Bronchial epithelial cell (primary cell): ENCODE results near the gene NR2F6. TPM values are rescaled to one million over a fixed set of nuclear protein-coding genes. Genes with fewer than 3 reads are reported as not detected.

ENCODE experiments used
- DNase-seq: peaks from one replicate; pipeline ENCODE4 v3.0.0-alpha.2; 2010; ENCODE audit warnings: low read depth
- FAIRE-seq: peaks from 2 replicates; lab custom pipeline; 2011; peaks lifted over from hg19 to GRCh38; lab: Jason Lieb, UNC
- H3K27me3 ChIP-seq: 2 replicates; pipeline ENCODE4 v1.5.1; 2011; ENCODE audit warnings: low read length; ENCODE audit not compliant: control insufficient read depth, insufficient read depth
- H3K36me3 ChIP-seq: 2 replicates; pipeline ENCODE4 v1.5.1; 2011; ENCODE audit warnings: low read length; ENCODE audit not compliant: control insufficient read depth, insufficient read depth
- H3K4me3 ChIP-seq: 2 replicates; pipeline ENCODE4 v1.5.1; 2011; ENCODE audit warnings: mild to moderate bottlenecking, low read depth, low read length, control low read depth
- total RNA-seq: library from RNA; depleted of rRNA; stranded (reverse); fragments of >200 nt; gene quantifications from 2 replicates; pipeline ENCODE4 v1.2.1, GENCODE V29; 2014
- TF ChIP-seq, protein P1 (sequence below): IDR thresholded peaks from 2 replicates; pipeline ENCODE4 v1.5.1; 2011; ENCODE audit warnings: mild to moderate bottlenecking, moderate library complexity, low read length, control low read depth, inconsistent platforms; ENCODE audit not compliant: insufficient read depth, severe bottlenecking

The NR2F6 gene
- total RNA-seq, 1 donor from 2014 or later = 124 TPM

DNA sequence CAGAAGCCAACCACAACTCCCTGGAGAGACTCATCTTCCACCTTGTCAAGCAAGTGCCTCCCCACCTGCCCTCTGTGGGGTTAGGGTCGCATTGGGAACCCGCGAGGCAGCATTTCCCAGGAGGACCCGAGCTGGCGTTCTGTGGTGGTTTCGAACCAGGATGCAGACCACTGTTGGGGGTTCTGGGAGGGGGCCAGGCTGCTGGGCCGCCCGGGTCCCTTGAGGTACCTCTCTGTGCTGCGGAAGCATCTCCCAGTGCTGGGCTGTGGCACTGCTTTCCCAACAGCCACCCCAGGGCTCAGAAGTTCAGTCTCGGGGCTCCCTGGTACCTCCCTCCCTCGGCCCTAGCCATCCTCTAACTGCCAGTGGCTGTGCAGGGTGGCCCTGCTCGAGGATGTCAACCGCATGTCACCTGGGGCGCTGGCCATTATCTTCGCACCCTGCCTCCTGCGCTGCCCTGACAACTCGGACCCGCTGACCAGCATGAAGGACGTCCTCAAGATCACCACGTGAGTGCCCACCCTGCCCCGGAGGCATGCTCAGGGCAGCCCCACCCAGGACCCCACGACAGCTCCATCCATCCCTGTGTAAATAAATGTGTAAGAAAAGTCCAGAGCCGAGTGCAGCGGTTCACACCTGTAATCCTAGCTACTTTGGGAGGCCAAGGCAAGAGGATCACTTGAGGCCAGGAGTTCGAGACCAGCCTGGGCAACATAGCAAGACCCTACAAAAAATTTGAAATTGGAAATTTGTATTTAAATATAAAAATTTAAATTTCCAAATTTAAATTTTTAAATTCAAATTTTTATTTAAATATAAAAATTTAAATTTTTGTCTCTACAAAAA lies 38.8 kb downstream of the NR2F6 start:
- DNase-seq (no peak), FAIRE-seq (no peak)
- no peaks in the 10 kb centered on the region for H3K27me3 ChIP-seq
- peaks cover 23% of the 10 kb centered on the region for H3K36me3 ChIP-seq
- no peak overlapping the region for H3K4me3 ChIP-seq
- TF ChIP-seq, protein P1, sequence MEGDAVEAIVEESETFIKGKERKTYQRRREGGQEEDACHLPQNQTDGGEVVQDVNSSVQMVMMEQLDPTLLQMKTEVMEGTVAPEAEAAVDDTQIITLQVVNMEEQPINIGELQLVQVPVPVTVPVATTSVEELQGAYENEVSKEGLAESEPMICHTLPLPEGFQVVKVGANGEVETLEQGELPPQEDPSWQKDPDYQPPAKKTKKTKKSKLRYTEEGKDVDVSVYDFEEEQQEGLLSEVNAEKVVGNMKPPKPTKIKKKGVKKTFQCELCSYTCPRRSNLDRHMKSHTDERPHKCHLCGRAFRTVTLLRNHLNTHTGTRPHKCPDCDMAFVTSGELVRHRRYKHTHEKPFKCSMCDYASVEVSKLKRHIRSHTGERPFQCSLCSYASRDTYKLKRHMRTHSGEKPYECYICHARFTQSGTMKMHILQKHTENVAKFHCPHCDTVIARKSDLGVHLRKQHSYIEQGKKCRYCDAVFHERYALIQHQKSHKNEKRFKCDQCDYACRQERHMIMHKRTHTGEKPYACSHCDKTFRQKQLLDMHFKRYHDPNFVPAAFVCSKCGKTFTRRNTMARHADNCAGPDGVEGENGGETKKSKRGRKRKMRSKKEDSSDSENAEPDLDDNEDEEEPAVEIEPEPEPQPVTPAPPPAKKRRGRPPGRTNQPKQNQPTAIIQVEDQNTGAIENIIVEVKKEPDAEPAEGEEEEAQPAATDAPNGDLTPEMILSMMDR = no peak

DNA sequence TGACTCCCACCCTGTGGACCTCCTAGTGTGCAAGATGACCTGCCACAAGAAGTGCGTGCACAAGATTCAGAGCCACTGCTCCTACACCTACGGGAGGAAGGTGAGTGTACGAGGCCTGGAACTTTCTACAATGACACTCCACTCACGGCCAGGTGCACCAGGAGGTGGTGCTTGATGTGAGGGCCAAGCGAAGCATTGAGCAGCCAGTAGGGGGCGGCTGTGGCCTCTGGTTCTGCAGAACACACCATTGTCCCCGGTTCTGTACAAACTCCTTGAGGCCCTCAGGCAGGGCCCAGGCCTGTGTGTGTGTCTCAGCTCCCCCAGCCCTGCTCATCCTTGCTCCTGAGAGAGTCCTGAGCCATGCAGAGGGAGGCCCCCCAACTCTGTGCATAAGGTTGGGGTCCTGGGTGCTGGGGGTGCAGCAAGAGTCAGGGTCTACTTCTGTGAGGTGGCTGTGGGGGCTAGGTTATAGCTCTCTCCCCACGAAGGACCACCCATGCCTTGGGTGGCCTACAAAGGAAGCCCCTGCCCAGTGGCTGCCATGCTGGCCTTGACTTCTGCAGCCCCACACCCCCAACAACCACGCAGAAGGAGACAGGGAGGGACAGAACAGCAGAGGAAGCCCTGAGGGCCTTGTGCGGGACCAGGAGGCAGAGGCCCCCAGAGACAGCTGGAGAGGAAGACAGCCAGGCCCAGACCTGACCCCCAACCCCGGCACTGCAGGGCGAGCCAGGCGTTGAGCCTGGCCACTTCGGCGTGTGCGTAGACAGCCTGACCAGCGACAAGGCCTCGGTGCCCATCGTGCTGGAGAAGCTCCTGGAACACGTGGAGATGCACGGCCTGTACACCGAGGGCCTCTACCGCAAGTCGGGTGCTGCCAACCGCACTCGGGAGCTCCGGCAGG lies 40.2 kb downstream of the NR2F6 start:
- peaks cover 28% of the 10 kb centered on the region for H3K36me3 ChIP-seq
- TF ChIP-seq, protein P1 = peak; percentile 87
- peak; percentile 35 for DNase-seq
- FAIRE-seq = no peak
- no peaks in the 10 kb centered on the region for H3K27me3 ChIP-seq
- H3K4me3 ChIP-seq = no peak overlapping the region

DNA sequence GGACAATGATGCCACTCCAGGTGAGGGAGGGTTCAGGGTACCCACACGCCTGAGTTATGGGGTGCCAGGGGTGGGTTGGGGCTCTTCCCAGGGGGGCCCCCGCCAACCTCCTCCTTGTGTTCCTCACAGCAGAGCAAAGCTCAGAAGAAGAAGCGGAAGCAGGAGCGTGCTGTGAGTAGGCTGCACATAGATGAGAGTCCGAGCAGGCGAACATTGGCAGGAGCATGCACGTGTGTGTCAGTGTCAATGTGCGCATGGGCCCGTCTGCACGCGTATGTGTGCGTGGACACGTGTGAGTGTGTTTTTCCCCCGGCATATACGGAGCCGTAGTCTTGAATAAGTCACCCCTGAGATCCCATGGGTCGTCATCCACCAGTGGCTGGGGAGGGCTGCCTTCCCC lies 43.0 kb downstream of the NR2F6 start:
- TF ChIP-seq, protein P1 = no peak
- Histone ChIP-seq H3K27me3 (no peaks in the 10 kb centered on the region), H3K4me3 (no peak overlapping the region), H3K36me3 (peaks cover 26% of the 10 kb centered on the region)
- no peak for DNase-seq
- FAIRE-seq = no peak

GRCh38 chr19:17202249-17202648 lies 43.5 kb downstream of the NR2F6 start:
- DNase-seq (peak; percentile 46), FAIRE-seq (peak; percentile 96)
- Histone ChIP-seq H3K36me3 (peaks cover 28% of the 10 kb centered on the region), H3K27me3 (no peaks in the 10 kb centered on the region), H3K4me3 (no peak overlapping the region)
- TF ChIP-seq, protein P1 = no peak

DNA sequence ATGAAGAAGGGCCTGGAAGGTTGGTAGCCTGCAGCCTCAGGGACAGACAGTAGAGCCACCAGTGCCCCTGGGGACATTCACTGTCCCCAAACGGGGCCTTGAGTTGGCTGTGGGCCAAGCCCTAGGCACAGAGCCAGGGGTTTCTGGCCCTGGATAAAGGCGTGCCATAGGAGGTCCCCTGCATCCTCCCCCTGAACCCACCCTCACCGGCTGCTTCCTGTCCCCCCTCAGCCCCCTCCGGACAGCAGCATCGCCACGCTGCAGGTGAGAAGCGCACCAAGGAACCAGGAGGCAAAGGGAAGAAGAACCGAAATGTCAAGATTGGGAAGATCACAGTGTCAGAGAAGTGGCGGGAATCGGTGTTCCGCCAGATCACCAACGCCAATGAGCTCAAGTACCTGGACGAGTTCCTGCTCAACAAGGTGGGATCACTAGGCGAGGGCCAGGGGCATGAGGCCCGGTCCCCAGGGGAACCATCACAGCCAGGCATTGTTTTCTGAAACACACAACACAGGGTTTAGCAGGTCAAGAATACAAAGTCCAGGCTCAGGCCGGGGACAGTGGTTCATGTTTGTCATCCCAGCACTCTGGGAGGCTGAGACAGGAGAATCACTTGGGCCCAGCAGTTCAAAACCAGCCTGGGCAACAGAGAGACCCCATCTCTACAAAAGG lies 45.2 kb downstream of the NR2F6 start:
- DNase-seq (no peak), FAIRE-seq (no peak)
- H3K36me3 ChIP-seq = peaks cover 25% of the 10 kb centered on the region
- no peak overlapping the region for H3K4me3 ChIP-seq
- TF ChIP-seq, protein P1 = no peak
- H3K27me3 ChIP-seq = no peaks in the 10 kb centered on the region
